Measurements from ENCODE around the gene CORO2B. TPM values are rescaled to one million over a fixed set of nuclear protein-coding genes. Genes with fewer than 3 reads are reported as not detected.

The CORO2B gene
- total RNA-seq, 6 experiments from 2014 or later = 9.3 to 11.0 (median 9.9) TPM

DNA sequence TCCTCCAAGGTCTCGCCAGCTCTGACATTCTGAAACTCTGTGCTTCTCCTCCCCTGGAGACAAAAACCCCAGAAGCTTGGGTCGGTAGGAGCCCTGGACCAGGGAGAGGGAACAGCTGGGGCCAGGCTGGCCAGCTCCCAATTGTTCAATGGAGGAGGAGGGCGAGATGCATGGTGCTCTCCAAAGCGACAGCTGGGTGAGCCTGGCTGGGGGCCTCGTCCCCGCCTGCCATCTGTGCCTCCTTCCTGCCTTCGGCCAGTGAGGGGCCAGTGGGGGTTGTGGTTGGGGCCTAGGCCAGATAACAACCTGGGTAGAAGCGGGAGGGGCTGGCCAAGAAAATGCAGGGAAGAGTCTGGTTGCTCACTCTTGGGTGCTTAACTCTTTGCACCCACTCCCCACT lies 79.4 kb downstream of the CORO2B start:
- H3K36me3 Mint-ChIP-seq (ENCODE audit: low read depth) = no peaks in the 10 kb centered on the region; the same call in 1 of the 2 replicates
- H3K4me3 Mint-ChIP-seq = no peak overlapping the region
- TF ChIP-seq, protein P1, sequence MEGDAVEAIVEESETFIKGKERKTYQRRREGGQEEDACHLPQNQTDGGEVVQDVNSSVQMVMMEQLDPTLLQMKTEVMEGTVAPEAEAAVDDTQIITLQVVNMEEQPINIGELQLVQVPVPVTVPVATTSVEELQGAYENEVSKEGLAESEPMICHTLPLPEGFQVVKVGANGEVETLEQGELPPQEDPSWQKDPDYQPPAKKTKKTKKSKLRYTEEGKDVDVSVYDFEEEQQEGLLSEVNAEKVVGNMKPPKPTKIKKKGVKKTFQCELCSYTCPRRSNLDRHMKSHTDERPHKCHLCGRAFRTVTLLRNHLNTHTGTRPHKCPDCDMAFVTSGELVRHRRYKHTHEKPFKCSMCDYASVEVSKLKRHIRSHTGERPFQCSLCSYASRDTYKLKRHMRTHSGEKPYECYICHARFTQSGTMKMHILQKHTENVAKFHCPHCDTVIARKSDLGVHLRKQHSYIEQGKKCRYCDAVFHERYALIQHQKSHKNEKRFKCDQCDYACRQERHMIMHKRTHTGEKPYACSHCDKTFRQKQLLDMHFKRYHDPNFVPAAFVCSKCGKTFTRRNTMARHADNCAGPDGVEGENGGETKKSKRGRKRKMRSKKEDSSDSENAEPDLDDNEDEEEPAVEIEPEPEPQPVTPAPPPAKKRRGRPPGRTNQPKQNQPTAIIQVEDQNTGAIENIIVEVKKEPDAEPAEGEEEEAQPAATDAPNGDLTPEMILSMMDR (IDR thresholded peaks at IDR 0.05) = no peak
- H3K27me3 Mint-ChIP-seq (ENCODE audit: insufficient read depth) = no peaks in the 10 kb centered on the region
- no peak for DNase-seq
- H3K27ac Mint-ChIP-seq = no peak overlapping the region
- peaks cover 20% of the 10 kb centered on the region for H3K4me1 Mint-ChIP-seq (ENCODE audit: low read depth)
- no peaks in the 10 kb centered on the region for H3K9me3 Mint-ChIP-seq

DNA sequence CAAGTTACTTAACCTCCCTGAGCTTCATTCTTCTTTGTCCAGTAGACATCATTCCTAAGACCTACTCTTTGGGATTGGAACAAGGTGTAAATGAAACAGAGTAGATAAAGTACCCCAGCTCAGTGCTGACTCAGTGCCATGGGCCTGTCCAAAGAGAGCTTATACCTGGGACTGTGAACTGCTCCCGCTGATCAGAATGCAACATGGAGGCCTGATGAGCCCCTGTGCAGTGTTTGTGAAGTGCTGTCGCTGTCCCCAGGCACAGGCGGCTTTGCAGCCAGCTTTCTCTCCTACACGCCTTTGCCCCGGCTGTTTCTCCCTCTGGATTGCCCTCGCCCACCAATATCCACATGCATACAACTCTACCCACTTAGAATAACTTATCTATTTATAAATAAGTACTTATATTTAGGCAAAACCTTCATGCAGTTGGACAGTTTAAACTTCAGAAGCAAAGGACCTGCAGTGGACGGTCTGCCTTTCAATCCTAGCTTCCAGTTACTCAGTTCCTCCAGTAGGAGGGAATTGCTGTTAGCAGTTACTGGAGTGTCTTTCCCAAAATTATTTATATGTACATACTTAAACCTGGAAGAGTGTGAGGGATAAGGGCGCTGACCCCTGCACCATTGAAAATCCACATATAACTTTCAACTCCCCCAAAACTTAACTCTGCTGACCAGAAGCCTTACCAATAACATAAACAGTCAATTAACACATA lies 80.0 kb downstream of the CORO2B start:
- peaks cover 26% of the 10 kb centered on the region for H3K4me1 Mint-ChIP-seq (ENCODE audit: low read depth)
- H3K27me3 Mint-ChIP-seq (ENCODE audit: insufficient read depth) = no peaks in the 10 kb centered on the region
- no peak for DNase-seq
- peaks cover 1% of the 10 kb centered on the region; the same call in 1 of the 2 replicates for H3K9me3 Mint-ChIP-seq
- no peak overlapping the region for H3K4me3 Mint-ChIP-seq
- H3K36me3 Mint-ChIP-seq (ENCODE audit: low read depth) = peaks cover 3% of the 10 kb centered on the region
- H3K27ac Mint-ChIP-seq = no peak overlapping the region
- TF ChIP-seq, protein P1 (IDR thresholded peaks at IDR 0.05) = peak; percentile 22

DNA sequence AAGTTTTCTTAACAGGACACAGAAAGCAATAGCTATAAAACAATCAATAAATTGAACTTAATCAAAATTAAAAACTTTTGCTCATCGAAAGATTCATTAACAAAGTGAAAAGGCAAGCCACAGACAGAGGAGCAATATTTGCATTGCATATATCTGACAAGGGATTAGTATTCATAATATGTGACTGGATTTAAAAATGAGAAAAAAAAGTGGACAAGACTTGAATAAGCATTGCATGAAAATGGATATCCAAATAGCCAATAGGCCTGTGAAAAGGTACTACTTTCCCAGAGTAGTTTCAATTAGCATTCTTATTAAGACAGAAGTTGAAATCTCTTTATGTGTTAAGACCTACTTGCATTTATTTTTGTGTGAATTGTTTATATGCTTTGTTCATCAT lies 84.7 kb downstream of the CORO2B start:
- Mint-ChIP-seq H3K27ac (no peak overlapping the region), H3K27me3 (ENCODE audit: insufficient read depth) (no peaks in the 10 kb centered on the region; the same call in 1 of the 2 replicates), H3K4me1 (ENCODE audit: low read depth) (peaks cover 29% of the 10 kb centered on the region), H3K36me3 (ENCODE audit: low read depth) (peaks cover 7% of the 10 kb centered on the region), H3K9me3 (peaks cover 4% of the 10 kb centered on the region; the same call in 1 of the 2 replicates), H3K4me3 (no peak overlapping the region)
- DNase-seq = no peak
- TF ChIP-seq, protein P1 (IDR thresholded peaks at IDR 0.05) = no peak

DNA sequence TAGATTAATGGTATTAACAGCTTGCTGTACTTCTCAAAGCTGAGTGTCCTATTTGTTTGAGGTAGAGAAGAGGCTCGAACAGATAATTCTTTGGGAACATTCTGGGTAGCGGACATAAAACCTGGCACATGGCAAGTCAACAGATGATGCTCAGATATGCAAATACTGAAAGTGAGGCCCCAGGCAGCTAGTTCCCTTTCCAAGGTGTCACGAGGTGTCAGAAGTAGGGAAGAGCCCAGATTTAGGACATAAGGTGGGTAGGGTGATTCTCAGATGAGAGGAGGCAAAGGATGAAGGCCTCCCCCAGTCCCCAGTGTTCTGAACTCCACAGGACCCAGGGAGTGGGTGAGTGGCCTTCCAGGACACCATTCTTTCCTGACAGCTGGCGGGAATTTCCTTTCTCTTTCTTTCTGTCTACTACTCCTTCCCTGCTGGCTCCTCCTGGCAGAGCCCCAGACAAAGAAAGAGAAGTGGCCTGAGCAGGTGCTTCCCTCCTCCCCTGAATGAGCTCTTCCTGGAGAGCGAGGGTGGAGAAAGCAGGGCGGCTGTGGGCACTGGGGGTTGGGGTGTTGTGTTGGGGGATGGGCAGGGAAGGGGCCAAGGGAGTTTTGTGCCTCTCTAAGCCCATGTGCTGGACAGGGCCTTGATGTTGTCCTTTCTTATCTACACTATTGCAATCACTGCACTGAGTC lies 87.5 kb downstream of the CORO2B start:
- Mint-ChIP-seq H3K27ac (no peak overlapping the region), H3K27me3 (ENCODE audit: insufficient read depth) (no peaks in the 10 kb centered on the region; the same call in 1 of the 2 replicates), H3K36me3 (ENCODE audit: low read depth) (peaks cover 7% of the 10 kb centered on the region), H3K4me1 (ENCODE audit: low read depth) (peaks cover 21% of the 10 kb centered on the region), H3K9me3 (peaks cover 4% of the 10 kb centered on the region; the same call in 1 of the 2 replicates), H3K4me3 (no peak overlapping the region)
- DNase-seq = no peak
- TF ChIP-seq, protein P1 (IDR thresholded peaks at IDR 0.05) = no peak

DNA sequence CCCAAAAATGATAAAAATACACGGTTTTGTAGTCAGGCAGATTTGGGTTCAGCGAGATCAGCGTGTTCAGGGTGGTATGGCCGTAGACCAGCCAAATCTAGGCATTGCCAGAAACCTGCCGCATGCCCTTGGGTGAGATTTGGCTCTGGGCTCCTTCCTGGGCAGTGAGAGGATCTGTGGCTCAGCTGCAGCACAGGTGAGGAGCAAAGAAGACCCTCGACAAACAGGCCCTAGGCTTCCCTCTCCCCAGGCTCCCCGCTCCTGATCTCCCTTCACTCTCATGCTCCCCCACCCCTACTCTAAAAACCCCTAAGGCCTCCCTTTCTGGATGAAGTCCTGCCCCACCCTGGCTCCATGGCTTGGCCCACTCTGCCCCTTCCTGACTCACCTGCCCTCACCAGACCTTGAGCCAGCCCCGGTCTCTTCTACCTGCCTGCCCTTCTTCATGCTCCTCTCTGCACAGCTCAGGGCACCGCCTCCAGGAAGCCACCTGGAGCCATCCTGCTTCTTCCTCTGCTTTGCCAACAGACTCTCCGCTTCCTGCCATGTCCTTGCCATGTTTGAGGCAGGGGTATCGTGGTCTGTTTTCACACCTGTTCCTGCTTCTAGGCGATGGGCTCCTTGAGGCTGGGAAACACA lies 88.1 kb downstream of the CORO2B start:
- TF ChIP-seq, protein P1 (IDR thresholded peaks at IDR 0.05) = no peak
- no peak for DNase-seq
- peaks cover 21% of the 10 kb centered on the region for H3K4me1 Mint-ChIP-seq (ENCODE audit: low read depth)
- H3K27me3 Mint-ChIP-seq (ENCODE audit: insufficient read depth) = no peaks in the 10 kb centered on the region; the same call in 1 of the 2 replicates
- no peak overlapping the region for H3K27ac Mint-ChIP-seq
- peaks cover 4% of the 10 kb centered on the region; the same call in 1 of the 2 replicates for H3K9me3 Mint-ChIP-seq
- no peak overlapping the region for H3K4me3 Mint-ChIP-seq
- H3K36me3 Mint-ChIP-seq (ENCODE audit: low read depth) = peaks cover 7% of the 10 kb centered on the region
